AG04450 (cell line): ENCODE measurements around the gene EVA1B. TPM values are rescaled to one million over a fixed set of nuclear protein-coding genes. Genes with fewer than 3 reads are reported as not detected.
A peak's percentile ranks its signal among the peaks of the same experiment; 100 is the strongest.

Experiments used
- CTCF ChIA-PET: fragments of 300-600, 350-600 bp; formaldehyde crosslinking; extraction: SDS; loops from one replicate; lab custom pipeline; 2022; ENCODE audit warnings: antibody characterized with exemption, inconsistent platforms; lab: Charles Lee
- POLR2A ChIA-PET: fragments of 350-600 bp; formaldehyde crosslinking; extraction: SDS; loops from one replicate; lab custom pipeline; 2021; ENCODE audit warnings: antibody characterized with exemption, inconsistent platforms; lab: Yijun Ruan, JAX
- DNase-seq: peaks from one replicate; pipeline ENCODE4 v3.0.0-alpha.2; 2011; ENCODE audit warnings: low read depth, low spot score
- H3K27ac ChIP-seq: one replicate; pipeline ENCODE4 v1.5.1; 2012; ENCODE audit warnings: low read depth, low read length, control low read depth
- H3K27me3 ChIP-seq: one replicate; pipeline ENCODE4 v1.6.0; 2012; ENCODE audit warnings: low read length; ENCODE audit not compliant: control insufficient read depth, insufficient read depth
- H3K4me3 ChIP-seq: 2 replicates; pipeline ENCODE4 v1.5.1; 2011; ENCODE audit warnings: mild to moderate bottlenecking, low read depth, low read length, control low read depth
- H3K9me3 ChIP-seq: 2 replicates; pipeline ENCODE4 v1.5.1; 2012; ENCODE audit warnings: low read length; ENCODE audit not compliant: control insufficient read depth, insufficient read depth
- polyA plus RNA-seq: library from polyadenylated mRNA; depleted of rRNA; stranded (reverse); fragments of >200 nt; gene quantifications from 2 replicates; pipeline ENCODE4 v1.2.3, GENCODE V29; 2011
- TF ChIP-seq, protein P1 (sequence below): IDR thresholded peaks from 2 replicates; pipeline ENCODE4 v1.5.1; 2011; ENCODE audit warnings: low read depth, low read length, control low read depth, inconsistent platforms

EVA1B gene
- polyA plus RNA-seq, 1 experiment = 27.2 TPM

DNA sequence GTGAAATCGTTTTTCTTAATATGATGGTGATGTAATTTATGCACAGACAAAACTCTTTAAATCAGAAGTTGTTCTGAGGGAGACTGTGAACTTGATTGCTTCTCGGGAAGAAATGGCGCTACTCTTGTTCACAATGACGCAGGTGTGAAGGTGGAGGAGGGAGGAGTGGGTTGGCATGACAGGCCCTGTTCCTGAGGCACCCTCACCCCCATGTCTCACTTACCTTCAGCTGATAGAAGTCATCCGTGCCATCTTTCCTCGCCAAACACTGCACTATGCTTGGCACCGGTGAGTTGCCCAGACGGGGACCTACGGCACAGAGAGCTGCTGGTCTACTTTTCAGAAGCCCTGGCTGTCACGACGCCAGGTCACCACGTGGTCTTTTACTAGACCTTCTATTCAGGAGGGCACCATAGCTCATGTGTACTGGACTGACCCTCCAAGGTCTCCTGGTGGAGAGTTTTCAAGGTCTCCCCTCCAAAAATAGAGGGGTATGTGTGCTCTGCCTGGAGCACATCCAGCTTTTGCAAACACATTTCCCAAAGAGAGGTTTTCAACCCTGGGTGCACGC is 35.2 kb upstream of the EVA1B start:
- Histone ChIP-seq H3K4me3 (no peak overlapping the region), H3K27ac (no peak overlapping the region), H3K27me3 (no peaks in the 10 kb centered on the region), H3K9me3 (no peaks in the 10 kb centered on the region)
- ChIA-PET POLR2A (no interaction called here), CTCF (interaction anchor here (3.2 kb wide), 1 partner anchor 10 kb away, joined by 22 read pairs; no protein-coding TSS in a partner anchor)
- TF ChIP-seq, protein P1, sequence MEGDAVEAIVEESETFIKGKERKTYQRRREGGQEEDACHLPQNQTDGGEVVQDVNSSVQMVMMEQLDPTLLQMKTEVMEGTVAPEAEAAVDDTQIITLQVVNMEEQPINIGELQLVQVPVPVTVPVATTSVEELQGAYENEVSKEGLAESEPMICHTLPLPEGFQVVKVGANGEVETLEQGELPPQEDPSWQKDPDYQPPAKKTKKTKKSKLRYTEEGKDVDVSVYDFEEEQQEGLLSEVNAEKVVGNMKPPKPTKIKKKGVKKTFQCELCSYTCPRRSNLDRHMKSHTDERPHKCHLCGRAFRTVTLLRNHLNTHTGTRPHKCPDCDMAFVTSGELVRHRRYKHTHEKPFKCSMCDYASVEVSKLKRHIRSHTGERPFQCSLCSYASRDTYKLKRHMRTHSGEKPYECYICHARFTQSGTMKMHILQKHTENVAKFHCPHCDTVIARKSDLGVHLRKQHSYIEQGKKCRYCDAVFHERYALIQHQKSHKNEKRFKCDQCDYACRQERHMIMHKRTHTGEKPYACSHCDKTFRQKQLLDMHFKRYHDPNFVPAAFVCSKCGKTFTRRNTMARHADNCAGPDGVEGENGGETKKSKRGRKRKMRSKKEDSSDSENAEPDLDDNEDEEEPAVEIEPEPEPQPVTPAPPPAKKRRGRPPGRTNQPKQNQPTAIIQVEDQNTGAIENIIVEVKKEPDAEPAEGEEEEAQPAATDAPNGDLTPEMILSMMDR = no peak
- DNase-seq = no peak

DNA sequence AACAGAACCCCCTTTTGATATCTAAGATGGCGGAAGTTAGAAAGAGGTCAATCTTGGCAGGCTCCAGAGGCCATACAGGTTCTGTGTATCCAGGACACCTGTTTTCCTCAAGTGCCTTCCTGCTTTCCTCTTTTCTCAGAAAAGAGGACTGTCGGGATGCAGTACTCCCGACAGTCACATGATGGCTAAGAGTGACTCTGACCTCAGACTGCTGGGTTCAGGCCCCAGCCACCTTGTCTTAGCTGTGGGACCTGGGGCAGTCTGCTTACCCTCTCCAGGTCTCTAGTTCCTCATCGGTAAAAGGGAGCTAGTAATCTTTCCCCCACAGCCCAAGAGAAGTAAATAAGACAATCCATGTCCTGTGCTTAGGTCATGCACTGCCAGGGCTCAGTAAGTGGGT is 32.4 kb upstream of the EVA1B start:
- no peak overlapping the region for H3K27ac ChIP-seq
- CTCF ChIA-PET = interaction anchor here (1.1 to 1.4 kb wide), 3 partner anchors 12 to 13 kb away, joined by 4 to 6 read pairs (median 4); no protein-coding TSS in a partner anchor
- POLR2A ChIA-PET = interaction anchor here (0.5 to 0.7 kb wide), 2 partner anchors 11 to 62 kb away, joined by 4 to 5 read pairs; no protein-coding TSS in a partner anchor
- no peak for DNase-seq
- no peaks in the 10 kb centered on the region for H3K27me3 ChIP-seq
- H3K4me3 ChIP-seq = no peak overlapping the region
- TF ChIP-seq, protein P1 = no peak
- no peaks in the 10 kb centered on the region for H3K9me3 ChIP-seq

GRCh38 chr1:36354486-36354885 is 31.0 kb upstream of the EVA1B start:
- no peak overlapping the region for H3K4me3 ChIP-seq
- H3K27ac ChIP-seq = no peak overlapping the region
- H3K27me3 ChIP-seq = no peaks in the 10 kb centered on the region
- DNase-seq = no peak
- TF ChIP-seq, protein P1 = no peak
- CTCF ChIA-PET = interaction anchor here (0.7 to 6.4 kb wide), 3 partner anchors 12 to 69 kb away, joined by 3 to 53 read pairs (median 4); no protein-coding TSS in a partner anchor
- POLR2A ChIA-PET = no interaction called here
- no peaks in the 10 kb centered on the region for H3K9me3 ChIP-seq

- TF ChIP-seq, protein P1 = 0 out of 2 replicates have a peak, but pooled peaks have one; percentile 12
- H3K9me3 ChIP-seq = no peaks in the 10 kb centered on the region
- H3K27me3 ChIP-seq = no peaks in the 10 kb centered on the region
- no peak overlapping the region for H3K4me3 ChIP-seq
- ChIA-PET CTCF (interaction anchor here (1.2 to 6.4 kb wide), 2 partner anchors 8 to 15 kb away, joined by 4 to 53 read pairs; no protein-coding TSS in a partner anchor), POLR2A (interaction anchor here (0.7 to 3.9 kb wide), 3 partner anchors 10 to 43 kb away, joined by 3 to 21 read pairs (median 5); partner anchors contain the start of gene STK40)
- no peak for DNase-seq
- peak overlapping the region; percentile 98 for H3K27ac ChIP-seq
These were observed 29.7 kb upstream of the EVA1B start for GRCh38 chr1:36352910-36353878.
